B cell (primary cell): ENCODE measurements around the gene ADRA2C. TPM values are rescaled to one million over a fixed set of nuclear protein-coding genes. Genes with fewer than 3 reads are reported as not detected.

Source experiments
- ATAC-seq: fragments of 200-7000 bp; cut with Tn5 transposase; one replicate; pipeline ENCODE4 v1.10.0; 2021; ENCODE audit warnings: low read depth, mild to moderate bottlenecking, moderate number of reproducible peaks, moderate library complexity
- CTCF ChIA-PET: fragments of 350-600 bp; sonication (Branson Sonifier 250); formaldehyde crosslinking; loops from one replicate; lab custom pipeline; 2021; ENCODE audit warnings: antibody characterized with exemption, inconsistent platforms; lab: Charles Lee
- POLR2A ChIA-PET: fragments of 350-600 bp; sonication (Branson Sonifier 250); formaldehyde crosslinking; loops from one replicate; lab custom pipeline; 2021; ENCODE audit warnings: antibody characterized with exemption; lab: Charles Lee
- DNase-seq: peaks from one replicate; pipeline ENCODE4 v3.0.0; 2013
- H2AFZ ChIP-seq: 2 replicates; pipeline ENCODE4 v1.6.1; 2012; ENCODE audit warnings: mild to moderate bottlenecking, low read depth, low read length; ENCODE audit not compliant: insufficient read depth, poor library complexity, severe bottlenecking
- H3K27ac ChIP-seq, 2 donors: 1 replicate in 1 of 2; 2 replicates in 1 of 2; pipeline ENCODE4 v1.5.1; 2012 to 2013; ENCODE audit warnings: low read length in 2 of 2, mild to moderate bottlenecking in 2 of 2, moderate library complexity in 1 of 2
- H3K27me3 ChIP-seq, 4 experiments: fragments of 200-600 bp in 1 of 4; sonication (generic) in 1 of 4; replicated peaks in 1 of 4; 1 replicate in 2 of 4; 2 replicates in 2 of 4; pipeline versions ENCODE4 v1.6.1 to v1.7.0; 2013 to 2016; ENCODE audit warnings: low read length in 3 of 4, mild to moderate bottlenecking in 2 of 4, mixed read lengths in 1 of 4, moderate library complexity in 1 of 4; ENCODE audit not compliant: insufficient read depth in 4 of 4, control insufficient read depth in 3 of 4; ENCODE audit errors: control extremely low read depth in 1 of 4
- H3K36me3 ChIP-seq, 2 experiments: replicated peaks in 1 of 2; 1 replicate in 1 of 2; 2 replicates in 1 of 2; pipeline versions ENCODE4 v1.6.1 to v1.7.1; 2013; ENCODE audit warnings: low read length in 1 of 2; ENCODE audit not compliant: insufficient read depth in 2 of 2, control insufficient read depth in 1 of 2; ENCODE audit errors: control extremely low read depth in 1 of 2, extremely low read depth in 1 of 2
- H3K4me1 ChIP-seq, 2 donors: fragments of 200-600 bp in 1 of 2; sonication (generic) in 1 of 2; 1 replicate in 1 of 2; 2 replicates in 1 of 2; pipeline versions ENCODE4 v1.5.1 to v1.6.1; 2013 to 2017; ENCODE audit warnings: low read length in 2 of 2; ENCODE audit not compliant: control insufficient read depth in 2 of 2, insufficient read depth in 2 of 2
- H3K4me2 ChIP-seq: replicated peaks from 2 replicates; pipeline ENCODE3; 2012; ENCODE audit warnings: mild to moderate bottlenecking, low read depth, low read length; ENCODE audit not compliant: poor library complexity, severe bottlenecking
- H3K4me3 ChIP-seq, 5 experiments: fragments of 200-600 bp in 1 of 5; sonication (generic) in 1 of 5; 1 replicate in 3 of 5; 2 replicates in 2 of 5; pipeline versions ENCODE4 v1.5.1 to v1.7.0; 2011 to 2016; ENCODE audit warnings: low read length in 4 of 5, mild to moderate bottlenecking in 4 of 5, low read depth in 2 of 5, control low read depth in 1 of 5, moderate library complexity in 1 of 5; ENCODE audit not compliant: insufficient read depth in 1 of 5; ENCODE audit errors: control extremely low read depth in 1 of 5, extremely low read depth in 1 of 5
- H3K79me2 ChIP-seq: fragments of 200-600 bp; sonication (generic); one replicate; pipeline ENCODE4 v1.6.0; 2016; ENCODE audit warnings: low read length; ENCODE audit not compliant: control insufficient read depth, insufficient read depth
- H3K9ac ChIP-seq: fragments of 200-600 bp; sonication (generic); 2 replicates; pipeline ENCODE4 v1.6.1; 2017; ENCODE audit warnings: mild to moderate bottlenecking, low read length, moderate library complexity
- H3K9me3 ChIP-seq, 3 donors: one replicate each; pipeline versions ENCODE4 v1.6.1 to v1.7.1; 2013; ENCODE audit warnings: low read length in 2 of 3; ENCODE audit not compliant: control insufficient read depth in 2 of 3, insufficient read depth in 1 of 3; ENCODE audit errors: control extremely low read depth in 1 of 3
- H4K20me1 ChIP-seq: 2 replicates; pipeline ENCODE4 v1.6.0; 2012; ENCODE audit warnings: mild to moderate bottlenecking, low read length; ENCODE audit not compliant: insufficient read depth, control insufficient read depth, poor library complexity, severe bottlenecking
- H3K27ac Mint-ChIP-seq: one replicate; pipeline ENCODE4 v1.8.0; 2021; ENCODE audit warnings: mixed read lengths
- H3K27me3 Mint-ChIP-seq: one replicate; pipeline ENCODE4 v1.8.0; 2021; ENCODE audit warnings: mixed read lengths
- H3K4me1 Mint-ChIP-seq: one replicate; pipeline ENCODE4 v1.8.0; 2021; ENCODE audit warnings: mixed read lengths
- H3K4me3 Mint-ChIP-seq: one replicate; pipeline ENCODE4 v1.8.0; 2021; ENCODE audit warnings: mixed read lengths
- H3K9me3 Mint-ChIP-seq: one replicate; pipeline ENCODE4 v1.8.0; 2022; ENCODE audit warnings: mixed read lengths; ENCODE audit not compliant: insufficient read depth
- EZH2 ChIP-seq: IDR thresholded peaks from 2 replicates; pipeline ENCODE4 v1.6.1; 2012; ENCODE audit warnings: borderline replicate concordance, low read depth, mild to moderate bottlenecking, moderate library complexity, low read length; ENCODE audit not compliant: insufficient read depth, poor library complexity, severe bottlenecking
- WGBS: methylation state at CpG from one replicate; pipeline ENCODE4 v1.1.5; 2013; ENCODE audit warnings: missing lambda C conversion rate; ENCODE audit not compliant: insufficient coverage; 5-methylcytosine and 5-hydroxymethylcytosine counted together
- intact Hi-C: fragments of 100-400 bp; cut with micrococcal nuclease; formaldehyde crosslinking; loops from one replicate; pipeline ENCODE4 v1.10.0; 2022
- polyA plus RNA-seq: library from polyadenylated mRNA; depleted of rRNA; stranded (reverse); fragments of >200 nt; gene quantifications from 2 replicates; pipeline ENCODE4 v1.2.3, GENCODE V29; 2012
- total RNA-seq, 2 donors: library from RNA; stranded (reverse); fragments of 120-200 nt in 1 of 2; gene quantifications; 1 replicate in 1 of 2; 2 replicates in 1 of 2; pipeline versions ENCODE4 v1.2.3 to v1.2.4, GENCODE V29; 2013 to 2022
- TF ChIP-seq, protein P1 (sequence below): fragments of 200-600 bp; IDR thresholded peaks from one replicate; pipeline ENCODE4 v1.8.0; 2022; ENCODE audit warnings: antibody characterized with exemption, mild to moderate bottlenecking

Gene ADRA2C
- total and polyA plus RNA-seq, 2 donors (not counting 1 experiment from before 2014, with no cell fraction given): not detected

DNA sequence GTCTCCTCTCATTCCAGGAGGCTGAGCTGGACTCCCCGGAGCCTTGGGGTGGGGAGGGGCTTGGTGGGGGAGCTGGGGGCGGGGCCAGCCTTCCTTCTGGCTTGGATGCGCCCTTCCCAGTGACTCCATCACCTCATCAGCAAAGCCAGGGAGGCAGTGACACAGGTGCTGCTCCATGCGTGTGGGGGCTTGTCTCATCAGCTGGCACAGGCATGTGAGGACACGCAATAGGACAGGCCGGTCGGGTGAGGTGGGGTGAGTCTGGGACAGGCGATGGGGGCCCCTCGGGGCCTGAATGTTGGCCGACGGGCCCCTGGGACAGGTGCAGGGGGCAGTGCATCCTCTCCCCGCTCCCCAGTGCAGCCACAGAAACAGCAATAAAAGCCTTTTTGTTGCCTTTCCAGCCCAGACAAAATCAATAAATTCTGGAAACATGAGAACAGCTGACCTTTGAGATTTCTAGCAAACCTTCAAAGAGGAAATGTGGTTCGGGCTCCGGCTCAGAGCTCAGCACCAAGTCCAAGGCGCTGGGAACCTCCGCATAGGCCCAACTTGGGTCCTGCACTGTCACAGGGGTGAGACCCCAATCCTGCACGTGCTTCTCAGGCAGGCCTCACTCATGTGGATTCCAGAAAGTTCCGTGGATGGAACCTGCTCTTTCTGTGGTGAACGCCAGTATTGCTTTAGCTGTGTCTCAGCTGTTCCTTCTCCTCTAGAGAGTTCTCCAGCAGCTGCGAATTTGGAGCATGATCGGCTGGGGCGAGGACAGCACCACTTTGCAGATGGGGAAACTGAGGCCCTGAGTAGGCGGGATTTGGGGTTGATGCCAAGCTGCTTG is 18.5 kb downstream of the ADRA2C start:
- no peak overlapping the region for H3K4me2 ChIP-seq
- no peak overlapping the region for H3K4me3 ChIP-seq
- H3K27ac ChIP-seq: no peak overlapping the region
- no peak for TF ChIP-seq EZH2
- TF ChIP-seq, protein P1, sequence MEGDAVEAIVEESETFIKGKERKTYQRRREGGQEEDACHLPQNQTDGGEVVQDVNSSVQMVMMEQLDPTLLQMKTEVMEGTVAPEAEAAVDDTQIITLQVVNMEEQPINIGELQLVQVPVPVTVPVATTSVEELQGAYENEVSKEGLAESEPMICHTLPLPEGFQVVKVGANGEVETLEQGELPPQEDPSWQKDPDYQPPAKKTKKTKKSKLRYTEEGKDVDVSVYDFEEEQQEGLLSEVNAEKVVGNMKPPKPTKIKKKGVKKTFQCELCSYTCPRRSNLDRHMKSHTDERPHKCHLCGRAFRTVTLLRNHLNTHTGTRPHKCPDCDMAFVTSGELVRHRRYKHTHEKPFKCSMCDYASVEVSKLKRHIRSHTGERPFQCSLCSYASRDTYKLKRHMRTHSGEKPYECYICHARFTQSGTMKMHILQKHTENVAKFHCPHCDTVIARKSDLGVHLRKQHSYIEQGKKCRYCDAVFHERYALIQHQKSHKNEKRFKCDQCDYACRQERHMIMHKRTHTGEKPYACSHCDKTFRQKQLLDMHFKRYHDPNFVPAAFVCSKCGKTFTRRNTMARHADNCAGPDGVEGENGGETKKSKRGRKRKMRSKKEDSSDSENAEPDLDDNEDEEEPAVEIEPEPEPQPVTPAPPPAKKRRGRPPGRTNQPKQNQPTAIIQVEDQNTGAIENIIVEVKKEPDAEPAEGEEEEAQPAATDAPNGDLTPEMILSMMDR: no peak
- Mint-ChIP-seq H3K27me3 (no peaks in the 10 kb centered on the region), H3K27ac (no peak overlapping the region), H3K4me3 (no peak overlapping the region), H3K9me3 (no peaks in the 10 kb centered on the region), H3K4me1 (no peaks in the 10 kb centered on the region)
- peaks cover 0 to 4% (median 0%) of the 10 kb centered on the region in 4 experiments for H3K27me3 ChIP-seq
- intact Hi-C loops: no loop called here
- no peaks in the 10 kb centered on the region for H4K20me1 ChIP-seq
- POLR2A ChIA-PET: no interaction called here
- no peak overlapping the region for H2AFZ ChIP-seq
- CTCF ChIA-PET: no interaction called here
- H3K4me1 ChIP-seq: no peaks in the 10 kb centered on the region
- peaks cover 0 to 23% (median 0%) of the 10 kb centered on the region in 3 donors for H3K9me3 ChIP-seq
- no peaks in the 10 kb centered on the region for H3K79me2 ChIP-seq
- DNase-seq (no peak), ATAC-seq (no peak)
- H3K9ac ChIP-seq: no peak overlapping the region
- WGBS: 83% methylated on average over 16 of the region's 23 CpGs
- no peaks in the 10 kb centered on the region for H3K36me3 ChIP-seq

DNA sequence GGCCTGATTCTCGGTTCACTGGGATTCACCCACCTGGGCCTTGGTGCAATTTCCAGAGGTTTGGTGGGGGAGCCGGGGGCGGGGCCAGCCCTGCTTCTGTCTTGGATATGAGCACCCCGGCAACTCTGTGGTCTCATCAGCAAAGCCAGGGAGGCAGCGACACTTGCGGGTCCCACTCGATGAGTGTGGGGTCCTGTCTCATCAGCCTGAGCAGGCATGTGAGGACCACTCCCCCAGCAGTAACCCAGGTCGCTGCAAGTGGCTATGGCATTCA is 19.0 kb downstream of the ADRA2C start:
- Histone ChIP-seq H3K27ac (no peak overlapping the region), H3K27me3 (peaks cover 0 to 4% (median 0%) of the 10 kb centered on the region in 4 experiments), H3K79me2 (no peaks in the 10 kb centered on the region), H3K4me2 (no peak overlapping the region), H3K9me3 (peaks cover 0 to 23% (median 0%) of the 10 kb centered on the region in 3 donors), H2AFZ (no peak overlapping the region), H4K20me1 (no peaks in the 10 kb centered on the region), H3K4me3 (no peak overlapping the region), H3K4me1 (no peaks in the 10 kb centered on the region), H3K9ac (no peak overlapping the region), H3K36me3 (no peaks in the 10 kb centered on the region)
- intact Hi-C loops: no loop called here
- Mint-ChIP-seq H3K27me3 (no peaks in the 10 kb centered on the region), H3K9me3 (no peaks in the 10 kb centered on the region), H3K4me3 (no peak overlapping the region), H3K4me1 (no peaks in the 10 kb centered on the region), H3K27ac (no peak overlapping the region)
- 90% methylated on average over 7 of the region's 8 CpGs for WGBS
- TF ChIP-seq, protein P1: no peak
- TF ChIP-seq EZH2: no peak
- ChIA-PET POLR2A (no interaction called here), CTCF (no interaction called here)
- DNase-seq (no peak), ATAC-seq (no peak)
